NCI-H446 (cell line): ENCODE results near the gene BARX1.
"Not testable (repeated sequence)": the region's sequence is repeated elsewhere in the genome, so short reads cannot be mapped to it uniquely, and the experiment has no call there.

Source experiments
- DNase-seq, 2 experiments: peaks; one replicate each; lab custom pipeline; 2025; lab: John Stamatoyannopoulos, UW

Gene BARX1, protein sequence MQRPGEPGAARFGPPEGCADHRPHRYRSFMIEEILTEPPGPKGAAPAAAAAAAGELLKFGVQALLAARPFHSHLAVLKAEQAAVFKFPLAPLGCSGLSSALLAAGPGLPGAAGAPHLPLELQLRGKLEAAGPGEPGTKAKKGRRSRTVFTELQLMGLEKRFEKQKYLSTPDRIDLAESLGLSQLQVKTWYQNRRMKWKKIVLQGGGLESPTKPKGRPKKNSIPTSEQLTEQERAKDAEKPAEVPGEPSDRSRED

DNA sequence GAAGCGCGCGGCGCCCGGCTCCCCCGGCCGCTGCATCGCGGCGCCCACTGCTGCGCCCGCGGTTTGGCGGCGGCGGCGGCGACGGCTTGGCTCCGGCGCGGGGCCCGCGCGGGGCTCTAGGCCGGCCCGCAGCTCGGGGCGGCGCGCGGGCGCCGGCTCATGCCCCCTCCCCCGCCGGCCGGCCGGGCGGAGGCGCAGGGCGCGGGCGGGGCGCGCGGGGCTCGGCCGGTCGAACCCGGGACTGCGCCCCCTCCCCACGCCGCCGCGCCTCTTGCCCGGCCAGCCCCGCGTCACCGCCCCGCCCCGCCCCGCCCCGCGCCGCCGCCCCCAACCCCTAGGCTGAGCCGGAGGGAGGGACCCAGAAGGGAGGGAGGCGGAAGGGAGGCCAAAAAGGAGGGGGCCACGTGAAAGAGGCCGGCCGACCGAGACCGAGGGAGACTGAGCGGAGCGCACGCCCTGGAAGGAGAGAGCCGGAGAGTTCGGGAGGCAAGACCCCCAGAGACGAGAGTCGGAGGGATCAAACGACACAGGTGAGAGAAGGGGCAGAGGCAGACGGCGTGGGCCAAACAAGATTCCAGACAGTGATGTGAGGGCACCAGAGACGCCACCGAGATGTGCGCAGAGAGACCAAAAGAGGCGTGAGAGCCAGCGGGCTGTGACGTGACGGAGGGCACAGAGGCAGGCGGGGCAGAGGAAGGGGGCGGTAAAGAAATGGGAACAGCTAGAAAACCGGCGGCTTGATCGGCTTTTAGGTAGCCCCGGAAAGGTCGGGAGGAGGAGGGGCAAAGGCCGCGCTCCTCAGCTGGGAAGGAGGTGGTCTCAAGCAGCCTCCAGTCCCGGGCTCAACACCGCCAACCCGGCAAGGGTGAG lies at the start of gene BARX1:
TSS of gene BARX1 (minus strand) at position 245 of the 870 bp plus-strand sequence. CDS start at position 36, 209 bp downstream.
- DNase-seq, result no peak

- DNase-seq, result peak in 1 of 2 experiments; percentile 41
Measured at GRCh38 chr9:94002316-94003140, 47.4 kb upstream of the BARX1 start.

- no peak for DNase-seq
Measured at GRCh38 chr9:93996863-93997262, 41.7 kb upstream of the BARX1 start.

GRCh38 chr9:93996367-93996766 lies 41.2 kb upstream of the BARX1 start:
- no peak for DNase-seq

DNA sequence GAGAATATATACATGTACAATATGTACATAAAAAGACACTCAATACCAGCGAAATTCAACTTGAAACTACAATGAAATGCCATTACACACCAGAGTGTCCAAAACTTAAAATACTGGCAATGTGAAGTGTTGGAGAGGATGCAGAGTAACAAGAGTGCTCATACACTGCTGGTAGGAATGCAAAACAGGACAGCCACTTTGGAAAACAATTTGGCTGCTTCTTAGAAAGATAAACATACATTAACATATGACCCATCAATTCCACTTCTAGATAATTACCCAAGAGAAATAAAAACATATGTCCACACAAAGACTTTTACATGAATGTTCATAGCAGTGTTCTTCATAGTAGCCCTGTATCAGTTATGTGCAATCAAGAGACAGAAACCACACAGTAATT lies 39.4 kb upstream of the BARX1 start:
- no peak for DNase-seq

- no peak for DNase-seq
Measured at GRCh38 chr9:93994132-93994531, 39.0 kb upstream of the BARX1 start.

DNA sequence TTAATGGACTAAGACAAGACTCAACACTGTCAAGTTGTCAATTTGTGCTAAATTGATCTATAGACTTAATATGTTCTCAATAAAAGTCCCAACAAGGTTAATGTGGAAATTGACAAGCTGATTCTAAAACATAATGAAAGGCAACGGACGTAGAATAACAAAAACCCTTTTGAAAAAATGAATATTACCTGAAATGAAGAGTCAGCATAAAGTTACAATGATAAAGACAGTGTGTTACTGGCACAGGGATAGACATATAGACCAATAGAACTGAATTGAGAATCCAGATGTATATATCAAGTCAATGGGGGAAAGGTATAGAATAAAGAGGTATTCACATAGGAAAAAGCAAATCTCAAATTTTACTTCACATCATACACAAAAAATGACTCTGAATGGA lies 37.7 kb upstream of the BARX1 start:
- no peak for DNase-seq

GRCh38 chr9:93990448-93990847 lies 35.3 kb upstream of the BARX1 start:
- DNase-seq, result no peak

- no peak for DNase-seq
Measured at GRCh38 chr9:93988056-93988455, 32.9 kb upstream of the BARX1 start.

GRCh38 chr9:93984860-93985259 lies 29.7 kb upstream of the BARX1 start:
- DNase-seq, result no peak

GRCh38 chr9:93983875-93984274 lies 28.7 kb upstream of the BARX1 start:
- no peak for DNase-seq

DNA sequence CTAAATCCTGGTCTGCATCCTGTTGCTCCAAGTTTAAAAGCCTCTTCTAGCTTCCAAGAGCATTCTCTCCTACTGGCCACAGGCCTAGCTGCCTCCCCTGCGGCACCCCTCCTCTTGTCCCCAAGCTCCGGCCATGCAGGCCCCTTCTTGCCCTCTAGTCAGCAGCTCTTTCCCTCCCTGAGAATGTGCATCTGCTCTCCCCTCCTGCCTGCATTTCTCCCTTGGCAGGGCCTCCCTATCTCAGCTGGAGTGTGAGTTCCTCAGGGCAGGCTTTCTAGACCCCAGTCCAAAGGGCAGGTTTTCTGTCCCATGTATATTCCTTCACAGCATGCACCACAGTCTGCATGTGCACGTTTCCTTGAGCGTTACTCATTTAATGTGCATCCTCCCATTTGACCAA lies 24.6 kb upstream of the BARX1 start:
- DNase-seq, result no peak

GRCh38 chr9:93978551-93978950 lies 23.4 kb upstream of the BARX1 start:
- DNase-seq, result no peak

DNA sequence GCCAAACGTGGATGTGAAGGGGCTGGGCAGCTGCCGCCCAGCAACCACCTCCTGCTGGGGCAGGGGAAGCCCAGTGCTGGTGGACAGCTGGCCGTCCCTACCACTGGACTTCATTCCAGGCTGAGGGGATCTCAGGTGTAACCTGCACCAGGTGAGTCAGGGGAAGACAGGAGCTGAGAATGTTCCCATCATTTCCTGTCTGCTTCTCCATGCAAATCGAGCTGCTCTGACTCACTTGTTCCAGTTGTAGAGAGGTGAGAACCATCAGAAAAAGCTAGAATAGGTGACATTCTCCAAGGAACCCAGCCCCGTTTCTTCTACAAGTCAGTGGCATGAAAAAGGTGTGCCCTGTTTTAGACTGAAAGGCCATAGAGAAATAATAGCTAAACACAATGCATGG lies 21.8 kb upstream of the BARX1 start:
- DNase-seq, result no peak

DNA sequence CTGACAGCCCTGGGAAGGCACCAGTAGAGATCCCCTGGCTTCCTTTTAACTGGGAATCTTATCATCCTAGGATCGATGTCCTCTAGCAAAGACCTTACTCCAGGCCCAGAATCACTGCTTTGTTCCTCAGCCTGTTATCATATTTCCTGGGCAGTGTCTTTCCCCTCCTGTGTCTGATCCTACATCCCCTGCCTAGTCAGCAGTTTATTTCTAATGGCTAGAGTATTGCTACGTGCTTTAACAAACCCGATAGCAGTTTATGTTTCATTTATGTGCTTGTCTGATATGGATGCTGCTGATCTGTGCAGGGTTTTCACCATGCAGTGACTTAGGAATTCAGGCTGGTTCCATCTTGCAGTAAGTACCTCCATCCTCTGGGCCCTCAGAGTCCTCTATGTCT lies 20.9 kb upstream of the BARX1 start:
- no peak for DNase-seq

GRCh38 chr9:93975262-93975661 lies 20.1 kb upstream of the BARX1 start:
- DNase-seq, result no peak

DNA sequence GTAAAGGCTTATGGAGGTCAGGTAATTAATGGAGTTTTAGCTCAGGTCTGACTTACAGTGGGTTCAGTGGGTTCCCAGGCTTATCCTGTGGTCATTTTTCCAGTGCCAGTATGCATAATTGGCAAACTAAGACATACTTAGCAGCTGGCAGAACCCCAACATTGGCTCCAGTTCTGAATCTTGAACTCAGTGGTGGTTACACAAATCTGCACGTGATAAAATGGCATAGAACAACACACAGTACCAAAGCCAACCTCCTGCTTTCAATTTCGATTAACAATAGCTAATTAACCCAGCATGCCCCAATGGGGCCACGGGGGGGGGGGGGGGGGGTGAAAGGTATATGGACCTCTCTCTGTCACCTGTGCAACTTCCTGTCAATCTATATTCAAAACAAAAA lies 19.0 kb upstream of the BARX1 start:
- no peak for DNase-seq

DNA sequence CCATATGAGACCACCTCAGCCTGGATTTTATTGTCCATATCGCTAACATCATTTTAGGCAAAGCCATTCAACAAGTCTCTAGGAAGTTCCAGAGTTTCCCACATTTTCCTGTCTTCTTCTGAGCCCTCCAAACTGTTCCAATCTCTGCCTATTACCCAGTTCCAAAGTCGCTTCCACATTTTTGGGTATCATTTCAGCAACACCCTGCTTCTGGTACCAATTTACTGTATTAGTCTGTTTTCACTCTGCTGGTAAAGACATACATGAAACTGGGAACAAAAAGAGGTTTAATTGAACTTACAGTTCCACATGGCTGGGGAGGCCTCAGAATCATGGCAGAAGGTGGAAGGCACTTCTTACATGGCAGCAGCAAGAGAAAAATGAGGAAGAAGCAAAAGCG lies 17.5 kb upstream of the BARX1 start:
- not testable (repeated sequence) for DNase-seq

DNA sequence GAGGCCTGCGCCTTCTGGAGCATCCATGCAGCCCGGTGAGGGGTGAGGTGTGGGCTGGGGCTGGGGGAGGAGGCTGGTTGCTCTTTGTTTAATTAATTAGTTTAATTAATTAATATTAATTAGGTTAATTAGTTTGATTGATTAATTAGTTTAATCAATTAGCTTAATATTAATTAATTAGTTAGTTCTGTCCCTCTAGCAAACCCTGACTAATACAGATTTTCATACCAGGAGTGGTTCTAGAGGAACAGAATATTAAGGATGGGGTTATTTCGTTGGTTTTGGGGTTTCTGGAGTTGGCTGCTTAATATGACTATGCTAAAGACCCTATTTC lies 14.1 kb upstream of the BARX1 start:
- DNase-seq, result no peak

DNA sequence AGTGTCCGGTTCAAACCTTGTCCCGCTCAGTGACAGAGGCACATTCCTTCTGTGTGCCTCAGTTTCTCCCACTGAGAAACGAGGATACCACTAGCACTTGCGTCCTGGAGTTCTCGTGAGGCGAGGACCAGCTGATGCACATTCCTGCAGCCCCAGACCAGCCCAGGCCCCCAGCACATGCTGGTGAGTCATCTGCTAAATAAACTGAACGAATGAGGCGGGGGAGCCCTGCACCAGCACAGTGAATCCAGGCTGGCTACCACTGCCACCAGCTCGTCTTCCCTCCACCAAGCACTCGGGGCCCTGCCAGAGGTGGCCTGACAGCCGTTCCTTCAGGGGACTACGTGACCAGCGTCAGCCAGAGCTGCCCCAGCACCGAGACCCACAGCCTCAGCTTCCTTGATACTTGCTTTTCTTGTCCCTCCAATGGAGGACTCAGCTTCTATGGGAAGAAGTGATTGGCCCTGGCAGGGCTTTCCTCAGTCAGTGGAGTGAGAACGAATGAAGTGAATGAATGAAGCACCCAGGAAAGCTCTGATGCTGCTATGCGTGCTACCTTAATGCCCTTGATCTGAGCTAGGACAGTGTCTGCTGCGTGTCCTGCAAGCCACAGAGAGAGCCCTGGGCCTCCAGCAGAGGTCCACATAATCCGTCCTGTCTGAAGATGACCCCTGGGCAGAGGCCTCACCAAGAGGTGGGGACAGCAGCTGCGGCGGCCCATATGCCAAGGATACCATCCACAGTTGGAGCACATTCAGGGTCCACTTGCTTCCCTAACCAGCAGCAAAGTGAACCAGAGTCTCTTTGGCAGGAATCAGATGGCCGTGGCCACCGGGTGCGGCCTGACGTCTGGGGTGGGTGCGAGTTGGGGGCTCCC lies 13.5 kb upstream of the BARX1 start:
- no peak for DNase-seq

DNA sequence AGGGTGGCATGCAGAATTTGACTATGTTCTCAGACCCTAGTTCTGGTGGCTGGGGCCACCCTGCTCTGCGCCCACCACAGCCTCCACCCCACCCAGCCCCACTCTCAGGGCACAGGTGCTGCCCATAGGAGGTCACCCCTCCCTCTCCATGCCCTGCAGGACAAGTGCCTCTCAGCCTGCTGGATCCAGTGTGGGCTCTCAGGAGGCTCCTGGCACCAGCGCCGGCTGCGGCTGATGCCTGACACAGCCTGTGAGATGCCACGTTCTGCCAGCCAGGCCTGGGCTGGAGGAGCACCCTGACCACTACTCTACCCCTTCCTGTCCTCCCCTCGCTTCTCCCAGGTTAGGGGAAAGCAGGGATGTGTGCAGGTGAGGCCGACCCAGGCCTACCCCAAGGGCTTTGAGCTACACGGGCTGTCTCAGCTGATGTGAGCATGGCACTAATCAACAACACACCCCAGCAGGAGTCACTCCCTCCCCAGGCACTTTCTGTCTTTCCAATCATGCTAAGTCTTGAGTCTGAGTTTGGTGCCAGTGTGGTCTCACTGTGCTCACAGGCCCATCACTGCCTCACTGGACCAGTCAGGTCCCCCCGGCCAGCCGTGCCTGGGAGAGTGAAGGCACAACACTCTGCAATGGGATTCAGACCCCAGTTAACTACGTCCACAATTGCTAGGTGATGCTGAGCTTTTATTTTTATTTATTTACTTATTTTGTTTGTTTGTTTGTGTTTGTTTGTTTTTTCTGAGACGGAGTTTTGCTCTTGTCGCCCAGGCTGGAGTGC lies 12.1 kb upstream of the BARX1 start:
- no peak for DNase-seq
